ENCODE results near the gene PRRT1.

DNA sequence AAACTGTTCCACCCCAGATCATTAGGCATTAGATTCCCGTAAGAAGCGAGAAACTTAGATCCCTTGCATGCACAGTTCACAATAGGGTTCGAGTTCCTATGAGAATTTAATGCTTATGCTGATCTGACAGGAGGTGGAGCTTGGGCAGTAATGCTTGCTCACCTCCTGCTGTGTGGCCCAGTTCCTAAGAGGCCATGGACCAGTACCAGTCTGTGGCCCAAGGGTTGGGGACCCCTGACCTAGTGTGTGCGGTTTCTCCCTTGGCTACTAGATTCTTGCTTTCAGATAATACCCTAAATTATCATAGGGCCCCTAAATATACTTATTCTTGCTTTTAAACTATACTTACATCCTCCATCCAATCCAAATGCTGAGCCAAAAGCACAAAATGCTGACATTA is 42.6 kb upstream of the PRRT1 start:
- TF ChIP-seq, protein P1, sequence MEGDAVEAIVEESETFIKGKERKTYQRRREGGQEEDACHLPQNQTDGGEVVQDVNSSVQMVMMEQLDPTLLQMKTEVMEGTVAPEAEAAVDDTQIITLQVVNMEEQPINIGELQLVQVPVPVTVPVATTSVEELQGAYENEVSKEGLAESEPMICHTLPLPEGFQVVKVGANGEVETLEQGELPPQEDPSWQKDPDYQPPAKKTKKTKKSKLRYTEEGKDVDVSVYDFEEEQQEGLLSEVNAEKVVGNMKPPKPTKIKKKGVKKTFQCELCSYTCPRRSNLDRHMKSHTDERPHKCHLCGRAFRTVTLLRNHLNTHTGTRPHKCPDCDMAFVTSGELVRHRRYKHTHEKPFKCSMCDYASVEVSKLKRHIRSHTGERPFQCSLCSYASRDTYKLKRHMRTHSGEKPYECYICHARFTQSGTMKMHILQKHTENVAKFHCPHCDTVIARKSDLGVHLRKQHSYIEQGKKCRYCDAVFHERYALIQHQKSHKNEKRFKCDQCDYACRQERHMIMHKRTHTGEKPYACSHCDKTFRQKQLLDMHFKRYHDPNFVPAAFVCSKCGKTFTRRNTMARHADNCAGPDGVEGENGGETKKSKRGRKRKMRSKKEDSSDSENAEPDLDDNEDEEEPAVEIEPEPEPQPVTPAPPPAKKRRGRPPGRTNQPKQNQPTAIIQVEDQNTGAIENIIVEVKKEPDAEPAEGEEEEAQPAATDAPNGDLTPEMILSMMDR (IDR thresholded peaks at IDR 0.05) = no peak
- TF ChIP-seq POLR2A (IDR thresholded peaks at IDR 0.05) (no peak), EP300 (IDR thresholded peaks at IDR 0.05) (no peak), POLR2AphosphoS5 (IDR thresholded peaks at IDR 0.05) (no peak)
